GM18868 (cell line): ENCODE measurements around the gene MIDN.
"Not testable (repeated sequence)": the region's sequence is repeated elsewhere in the genome, so short reads cannot be mapped to it uniquely, and the experiment has no call there.

Experiments
- ATAC-seq: cut with Tn5 transposase; IDR thresholded peaks from one replicate; pipeline ENCODE4 v1.9.1; 2021; ENCODE audit warnings: mild to moderate bottlenecking, moderate library complexity; ENCODE audit not compliant: unreplicated experiment

MIDN gene

DNA sequence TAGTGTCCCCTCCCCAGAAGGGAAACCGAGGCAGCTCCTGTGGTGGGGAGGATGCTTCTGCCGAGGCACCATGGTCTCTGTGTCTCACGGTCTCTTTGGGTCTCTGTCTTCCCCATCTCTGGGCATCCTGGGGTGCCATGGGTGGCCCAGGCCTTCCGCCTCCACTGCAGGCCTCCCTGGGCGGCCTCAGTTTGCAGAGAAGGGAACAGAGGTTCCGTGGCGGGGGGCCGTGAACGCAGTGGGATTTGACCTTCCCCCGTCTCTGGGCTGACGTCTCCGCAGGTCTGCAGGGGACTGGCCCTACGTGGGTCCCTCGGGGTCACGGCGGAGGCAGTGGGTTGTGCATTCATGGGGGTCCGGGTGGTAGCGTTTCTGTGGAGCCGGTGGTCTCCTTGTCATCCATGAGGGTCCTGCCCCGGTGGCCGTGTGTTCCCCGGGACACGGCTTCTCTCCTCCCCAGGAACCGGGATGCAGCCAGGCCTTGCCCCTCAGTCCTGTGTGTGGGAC is 41.9 kb downstream of the MIDN start:
- ATAC-seq: no peak

DNA sequence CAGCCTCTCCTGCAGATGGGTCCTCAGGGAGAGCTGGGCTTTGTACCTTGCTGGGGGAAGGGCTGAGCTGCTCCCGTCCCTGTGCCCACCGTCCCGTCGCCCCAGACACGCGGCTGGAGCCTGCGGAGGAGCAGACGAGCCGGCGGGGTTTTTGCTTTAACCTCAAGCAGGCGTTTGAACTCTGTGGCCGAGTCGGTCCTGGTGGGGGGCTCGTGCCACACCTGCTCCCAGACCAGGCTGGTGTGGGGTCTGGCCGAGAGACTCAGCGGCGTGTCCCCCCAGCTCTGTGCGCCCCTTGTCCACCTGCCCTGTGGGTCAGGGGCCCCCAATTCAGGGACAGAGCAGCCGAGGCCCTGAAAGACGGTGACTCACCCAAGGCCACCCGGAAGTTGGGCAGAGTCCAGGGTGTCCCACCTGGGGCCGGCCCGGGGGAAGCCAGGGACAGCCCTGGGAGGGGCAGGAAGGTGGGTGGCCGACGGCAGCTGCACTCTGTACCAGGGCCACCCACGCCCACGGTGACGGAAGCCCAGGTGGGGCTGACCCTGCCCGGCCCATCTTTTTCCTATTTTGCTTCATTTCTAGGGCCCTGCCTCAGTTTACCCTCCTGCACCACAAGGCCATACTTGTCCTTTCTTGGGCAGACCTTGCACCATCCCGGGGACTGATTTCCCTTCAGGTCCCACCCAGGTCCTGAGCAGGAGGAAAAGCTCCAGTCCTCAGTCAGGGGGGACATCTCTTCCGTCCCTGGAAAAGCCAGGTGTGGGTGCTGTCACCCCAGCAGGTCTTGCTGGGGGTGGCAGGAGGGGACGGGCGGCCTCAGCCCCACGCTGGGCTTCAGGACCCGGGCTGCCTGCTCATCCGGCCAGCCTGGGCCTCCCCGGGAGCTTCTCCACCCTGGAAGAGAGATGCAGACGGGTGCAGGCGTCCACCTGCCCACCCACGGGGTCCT is 42.6 kb downstream of the MIDN start:
- ATAC-seq: no peak

DNA sequence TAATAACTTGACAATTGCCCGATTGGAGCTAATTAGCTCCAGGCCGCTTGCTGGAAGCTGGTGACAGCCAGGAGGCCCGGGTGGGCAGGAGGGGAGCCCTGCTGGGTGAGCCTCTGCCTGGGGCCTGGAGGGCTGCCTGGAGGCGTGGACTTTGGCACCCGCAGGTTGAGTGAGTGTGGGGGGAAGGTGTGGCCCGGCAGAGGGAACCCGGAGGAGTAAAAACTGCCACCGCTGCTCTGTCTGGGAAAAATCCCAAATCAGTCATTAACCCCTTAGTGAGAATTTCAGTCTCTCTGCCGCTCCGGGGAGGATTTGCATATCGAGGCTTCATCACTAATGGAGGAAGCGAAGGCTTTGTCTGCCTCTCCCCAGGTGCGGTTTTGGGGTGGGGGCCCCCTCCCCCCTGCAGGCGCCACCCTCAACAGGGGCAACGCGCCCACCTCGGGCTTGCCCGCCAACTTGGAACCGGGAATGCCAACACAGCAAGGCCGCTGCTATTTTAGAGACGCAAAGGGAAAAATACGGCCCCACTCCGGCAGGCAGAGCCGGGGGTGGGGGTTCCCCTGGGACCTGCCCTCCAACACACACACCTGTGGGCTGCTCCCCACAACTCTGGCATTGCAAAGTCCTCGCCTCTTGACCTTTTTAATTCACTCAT is 43.5 kb downstream of the MIDN start:
- no peak for ATAC-seq

DNA sequence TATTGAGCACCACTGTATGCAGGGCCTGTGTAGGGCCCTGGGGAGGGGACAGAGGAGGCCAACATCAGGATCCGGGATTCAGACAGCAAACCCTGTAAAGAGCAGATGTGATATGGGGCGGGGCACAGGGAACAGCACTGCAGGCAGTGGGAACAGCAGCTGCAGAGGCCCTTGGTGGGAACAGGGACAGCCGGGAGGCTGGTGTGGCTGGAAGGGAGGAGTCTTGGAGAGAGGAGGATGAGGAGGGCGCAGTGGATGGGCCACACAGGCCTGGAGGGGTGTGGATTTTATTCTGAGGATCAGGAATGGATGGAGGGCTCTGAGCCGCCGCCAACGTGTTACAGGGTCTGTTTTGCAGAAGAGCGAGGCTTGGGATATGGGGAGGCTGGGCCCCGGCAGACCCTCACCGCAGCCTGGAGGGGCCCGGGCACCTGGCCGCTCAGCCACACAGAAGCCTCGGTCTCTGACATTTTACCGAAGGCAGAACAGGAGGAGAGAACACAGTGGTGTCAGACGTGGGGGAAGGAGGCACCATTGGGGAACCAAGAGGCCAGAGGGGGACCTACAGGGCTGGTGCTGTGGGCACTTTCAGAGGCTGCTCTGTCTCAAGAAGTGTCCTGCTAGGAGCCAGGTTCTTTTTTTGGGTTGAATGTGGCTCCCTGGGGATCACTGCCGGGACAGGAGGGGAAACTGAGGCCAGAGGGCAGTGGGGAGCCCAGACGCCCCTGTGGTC is 44.2 kb downstream of the MIDN start:
- ATAC-seq: no peak

DNA sequence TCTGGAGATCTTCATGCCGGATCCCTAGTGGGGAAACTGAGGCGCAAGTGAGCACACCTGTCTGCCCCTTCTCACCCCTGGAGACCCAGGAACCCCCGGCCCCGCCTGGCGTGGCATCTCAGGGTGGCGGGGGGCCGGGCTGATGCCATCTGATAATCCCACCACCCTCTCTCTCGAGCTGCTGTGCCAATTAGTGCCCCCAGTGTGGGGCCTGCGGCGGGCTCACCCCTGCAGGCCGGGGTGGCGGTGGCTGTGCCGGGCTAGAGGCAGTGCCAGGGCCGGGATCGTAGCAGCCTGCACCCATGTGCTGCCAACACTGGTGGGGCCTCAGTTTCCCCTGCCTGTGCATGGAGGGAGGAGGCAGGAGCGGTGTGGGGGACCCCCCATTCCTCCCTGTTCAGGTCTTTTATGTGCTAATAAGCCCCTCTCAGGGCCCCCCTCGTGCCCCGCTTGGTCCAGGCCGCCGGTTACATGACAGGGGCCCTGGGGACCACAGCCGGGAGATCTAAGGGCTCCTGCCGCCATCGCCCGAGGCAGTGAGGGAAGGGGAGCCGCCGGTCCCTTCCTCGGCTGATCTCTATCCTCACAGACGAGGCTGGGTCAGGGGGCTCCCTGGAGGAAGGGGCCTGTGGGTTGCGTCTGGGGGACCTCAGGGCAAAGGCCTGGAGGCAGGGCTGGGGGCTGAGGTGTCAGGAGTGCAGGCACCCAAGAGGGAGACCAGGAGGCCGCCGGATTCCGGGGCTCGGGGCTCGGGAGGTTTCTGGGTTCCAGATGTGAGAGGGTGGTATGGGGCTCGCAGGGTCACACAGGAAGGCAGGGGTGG is 45.6 kb downstream of the MIDN start:
- no peak for ATAC-seq

DNA sequence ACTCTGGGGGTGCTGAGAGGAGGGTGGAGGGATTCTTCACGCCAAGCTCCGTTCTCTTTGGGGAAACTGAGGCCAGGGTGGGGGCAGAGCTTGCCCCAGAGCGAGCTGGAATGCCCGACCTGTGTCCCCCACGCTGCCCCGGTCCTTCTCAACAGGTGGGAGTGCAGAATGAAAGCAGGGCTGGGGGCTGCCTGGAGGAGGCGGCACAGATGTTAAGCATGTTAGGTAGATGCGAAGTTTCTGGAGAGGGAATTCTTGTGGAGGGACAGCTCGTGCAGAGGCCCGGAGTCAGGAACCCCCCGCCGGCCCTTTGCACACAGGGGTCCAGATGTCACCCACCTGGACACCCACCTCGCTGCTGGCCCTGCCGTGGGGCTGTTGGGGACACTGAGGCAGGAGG is 46.3 kb downstream of the MIDN start:
- no peak for ATAC-seq

DNA sequence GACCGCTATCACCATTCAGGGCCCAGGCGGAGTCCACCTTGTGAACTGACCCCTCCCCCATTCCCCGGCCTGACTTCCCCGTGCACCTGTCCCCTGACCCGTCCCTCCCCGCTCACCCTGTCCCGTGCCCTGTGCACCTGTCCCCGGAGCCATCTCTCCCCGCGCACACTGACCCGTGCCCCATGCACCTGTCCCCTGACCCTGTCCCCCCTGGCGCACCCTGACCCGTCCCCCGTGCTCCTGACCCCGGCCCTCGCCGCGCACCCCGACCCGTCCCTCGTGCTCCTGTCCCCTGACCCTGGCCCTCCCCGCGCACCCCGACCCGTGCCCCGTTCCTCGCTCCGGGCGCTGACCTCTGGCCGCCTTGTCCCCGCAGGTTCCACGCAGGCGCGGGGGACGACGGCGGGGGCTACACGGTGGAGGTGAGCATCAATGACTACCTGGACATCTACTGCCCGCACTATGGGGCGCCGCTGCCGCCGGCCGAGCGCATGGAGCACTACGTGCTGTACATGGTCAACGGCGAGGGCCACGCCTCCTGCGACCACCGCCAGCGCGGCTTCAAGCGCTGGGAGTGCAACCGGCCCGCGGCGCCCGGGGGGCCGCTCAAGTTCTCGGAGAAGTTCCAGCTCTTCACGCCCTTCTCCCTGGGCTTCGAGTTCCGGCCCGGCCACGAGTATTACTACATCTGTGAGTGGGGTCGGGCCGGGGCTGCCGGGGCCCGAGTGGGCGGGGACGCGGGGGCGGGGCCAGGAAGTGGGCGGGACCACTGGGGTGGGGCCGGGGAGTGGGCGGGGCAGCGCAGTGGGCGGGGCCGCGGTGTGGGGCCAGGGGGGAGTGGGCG is 47.0 kb downstream of the MIDN start:
- no peak for ATAC-seq

DNA sequence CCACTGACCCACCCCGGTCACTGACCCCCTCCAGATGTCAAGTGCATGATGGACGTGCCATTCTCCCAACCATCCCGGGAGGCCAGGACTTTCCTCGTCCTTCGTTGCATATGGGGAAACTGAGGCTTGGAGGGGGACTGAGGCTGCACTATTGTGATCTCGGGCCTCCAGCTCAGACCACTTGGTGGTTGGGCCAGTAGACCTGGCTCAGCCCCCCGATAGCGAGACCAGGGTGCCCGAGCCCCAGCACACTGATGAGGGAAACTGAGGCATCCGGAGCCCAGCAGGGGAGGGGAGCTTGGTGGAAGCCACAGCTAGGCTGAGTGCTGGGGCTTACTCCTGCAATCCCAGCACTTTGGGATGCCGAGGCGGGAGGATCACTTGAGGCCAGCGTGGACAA is 47.7 kb downstream of the MIDN start:
- ATAC-seq: no peak

DNA sequence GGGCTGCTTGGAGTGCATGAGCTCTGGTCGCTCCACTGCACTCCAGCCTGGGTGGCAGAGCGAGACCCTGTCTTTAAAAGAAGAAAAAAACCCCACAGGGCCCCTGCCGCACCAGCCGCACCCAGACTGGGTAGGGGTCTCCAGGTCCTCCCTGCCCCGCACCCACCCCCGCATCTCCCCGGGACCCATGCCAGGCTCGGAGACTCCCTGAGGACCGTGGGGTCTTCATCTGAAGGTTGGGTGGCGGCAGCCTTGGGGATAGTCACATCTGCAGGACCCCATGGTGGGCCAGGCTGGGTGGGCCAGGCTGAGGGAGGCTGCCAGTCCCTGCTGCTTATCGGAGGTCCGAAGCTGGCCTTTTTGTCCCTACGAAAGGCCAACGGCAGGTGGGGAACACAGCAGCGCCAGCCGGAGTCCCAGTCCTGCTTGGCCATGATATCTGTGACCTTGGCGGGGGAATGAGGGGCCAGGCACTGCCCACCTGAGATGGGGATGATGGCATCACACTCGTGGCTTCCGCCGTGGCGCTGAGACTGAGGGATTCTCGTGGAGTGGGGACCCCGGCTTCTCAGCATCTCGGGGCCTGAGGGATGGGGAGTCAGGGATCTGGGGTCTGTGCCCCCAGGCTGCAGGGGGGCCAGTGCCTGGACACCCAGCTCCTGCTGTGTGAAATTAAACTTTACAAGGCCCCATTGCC is 48.3 kb downstream of the MIDN start:
- ATAC-seq: no peak

DNA sequence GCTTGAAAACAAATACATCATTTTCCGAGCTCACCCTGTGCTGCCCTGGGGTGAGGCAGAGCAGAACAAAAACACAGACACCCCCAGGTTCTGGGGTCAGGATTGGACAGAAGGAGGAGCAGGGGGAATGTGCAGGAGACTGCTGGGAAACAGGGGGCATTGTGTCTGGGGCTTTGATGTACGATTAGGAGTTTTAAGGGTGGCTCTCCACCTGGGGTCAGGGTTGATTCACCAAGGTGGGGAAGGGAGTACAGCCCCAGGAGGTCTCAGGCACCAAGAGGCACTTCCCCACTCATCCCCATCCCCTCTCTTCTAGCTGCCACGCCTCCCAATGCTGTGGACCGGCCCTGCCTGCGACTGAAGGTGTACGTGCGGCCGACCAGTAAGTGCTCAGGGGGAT is 49.9 kb downstream of the MIDN start:
- ATAC-seq: no peak

DNA sequence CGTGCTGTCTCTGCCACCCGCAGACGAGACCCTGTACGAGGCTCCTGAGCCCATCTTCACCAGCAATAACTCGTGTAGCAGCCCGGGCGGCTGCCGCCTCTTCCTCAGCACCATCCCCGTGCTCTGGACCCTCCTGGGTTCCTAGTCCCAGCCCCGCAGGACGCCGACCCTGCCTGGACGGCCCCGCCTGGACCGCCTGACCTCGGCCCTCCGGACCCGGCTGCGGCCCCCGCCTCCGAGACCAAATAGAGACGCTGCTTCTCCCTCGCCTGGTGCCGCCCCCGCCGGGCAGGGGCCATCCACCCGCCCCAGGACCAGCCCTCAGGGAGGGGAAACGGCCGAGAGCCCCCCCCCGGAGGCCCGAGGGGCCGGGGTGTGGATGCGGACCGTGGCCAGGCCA is 51.4 kb downstream of the MIDN start:
- no peak for ATAC-seq

DNA sequence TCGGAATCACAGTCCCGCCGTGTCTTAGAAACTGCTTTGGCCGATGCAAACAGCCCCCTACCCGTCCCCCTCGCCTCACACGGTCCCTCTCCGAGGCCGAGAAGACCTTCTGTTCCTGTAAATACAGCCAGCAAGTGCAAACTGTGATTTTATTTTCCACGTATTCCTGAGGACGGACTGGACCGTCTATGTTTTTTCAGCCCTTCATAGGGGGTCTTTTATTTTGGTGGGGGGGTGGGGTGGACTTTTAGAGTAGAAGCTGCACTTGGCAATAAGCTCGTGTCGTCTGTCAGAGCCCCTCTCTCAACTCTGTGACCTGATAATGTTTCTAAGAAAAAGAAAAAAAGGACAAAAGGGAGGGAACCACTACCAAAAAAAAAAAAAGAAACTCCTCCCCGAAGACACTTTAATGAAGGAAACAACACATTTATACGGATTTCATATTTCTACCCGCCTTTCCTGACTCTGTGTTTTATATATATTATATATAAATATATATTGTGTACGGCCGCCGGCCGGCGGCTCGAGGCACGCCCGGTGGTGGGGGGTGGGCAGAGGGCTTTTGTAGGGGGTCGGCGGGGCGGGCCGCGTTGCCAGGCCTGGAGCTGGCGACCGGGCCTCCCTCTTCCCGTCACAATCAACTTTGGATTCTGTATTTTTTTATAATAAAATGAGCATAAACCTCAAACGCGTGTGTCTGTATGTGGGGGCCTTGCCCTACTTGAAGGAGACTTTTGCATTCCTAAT is 52.5 kb downstream of the MIDN start:
- no peak for ATAC-seq

DNA sequence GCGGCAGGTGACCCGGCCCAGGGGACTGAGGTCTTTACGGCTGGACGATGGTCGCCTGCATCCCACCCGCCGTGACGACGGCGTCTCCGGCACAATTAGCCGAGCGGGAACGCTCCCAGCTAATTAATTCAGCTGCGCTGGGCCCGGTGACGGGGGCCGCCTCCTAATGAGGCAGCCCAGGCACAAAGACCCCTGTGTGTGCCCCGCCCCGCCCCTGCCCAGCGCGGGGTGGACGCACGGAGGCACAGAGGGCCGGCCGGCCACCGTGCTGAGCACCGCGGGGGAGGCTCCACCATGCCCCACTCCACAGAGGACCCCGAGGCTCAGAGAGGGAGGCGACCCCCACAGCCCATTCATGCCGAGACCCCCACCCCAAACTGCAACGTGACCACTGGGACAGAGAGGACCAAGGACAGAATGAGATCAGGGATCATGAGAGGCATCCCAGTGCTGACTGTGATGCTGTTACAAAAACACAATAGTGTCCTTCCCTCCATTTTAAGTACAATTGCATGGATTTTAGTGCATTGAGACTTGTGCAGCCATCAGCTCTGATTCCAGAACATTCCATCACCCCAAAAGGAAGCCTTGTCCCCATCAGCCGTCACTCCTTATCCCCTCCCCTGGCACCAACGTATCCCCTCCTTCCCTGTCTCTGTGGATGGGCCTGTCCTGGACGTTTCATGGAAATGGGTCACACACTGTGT is 54.3 kb downstream of the MIDN start:
- ATAC-seq: no peak

DNA sequence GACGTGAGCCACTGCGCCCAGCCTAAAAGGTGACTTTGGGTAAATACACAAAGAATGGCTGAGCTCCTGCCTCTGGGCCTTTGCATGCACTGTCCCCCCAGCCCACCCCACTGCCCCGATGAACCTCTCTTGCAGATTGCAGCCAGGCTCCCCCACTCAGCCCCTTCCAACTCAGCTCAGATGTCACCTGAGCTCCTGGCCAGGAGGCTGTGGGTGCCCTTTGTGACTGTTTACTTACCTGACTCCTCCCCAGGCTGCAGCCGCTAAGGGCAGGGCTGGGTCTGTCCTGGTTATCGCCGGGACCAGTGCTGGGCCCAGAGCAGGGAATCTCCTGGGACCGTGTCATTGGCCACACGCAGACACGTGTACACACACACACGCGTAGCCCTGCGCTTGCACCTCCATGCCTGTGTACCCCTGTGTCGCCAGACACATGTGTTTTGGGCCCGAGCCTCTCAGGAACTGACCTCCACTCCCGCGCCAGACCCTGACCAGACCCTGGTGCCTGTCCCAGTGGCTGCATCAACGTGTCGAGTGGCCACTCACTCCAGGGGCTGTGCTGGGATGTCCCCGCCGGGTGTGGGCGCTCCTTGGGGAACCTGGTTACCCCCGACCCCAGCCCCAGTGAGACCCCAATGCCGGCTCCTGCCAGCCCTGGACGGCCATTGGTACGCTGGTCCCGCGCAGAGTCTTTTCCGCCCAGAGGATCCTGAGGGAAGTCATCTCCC is 56.0 kb downstream of the MIDN start:
- ATAC-seq: no peak

DNA sequence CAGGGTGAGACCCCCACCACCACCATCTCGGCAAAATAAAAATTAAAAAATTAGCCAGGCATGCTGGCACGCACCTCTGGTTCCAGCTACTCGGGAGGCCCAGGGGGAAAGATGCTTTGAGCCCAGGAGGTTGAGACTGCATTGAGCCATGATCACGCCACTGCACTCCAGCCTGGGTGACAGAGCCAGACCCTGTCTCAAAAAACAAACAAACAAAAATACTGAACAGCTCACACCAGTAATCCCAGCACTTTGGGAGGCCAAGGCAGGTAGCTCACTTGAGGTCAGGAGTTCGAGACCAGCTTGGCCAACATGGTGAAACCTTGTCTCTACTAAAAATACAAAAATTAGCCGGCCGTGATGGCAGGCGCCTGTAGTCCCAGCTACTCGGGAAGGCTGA is 57.0 kb downstream of the MIDN start:
- not testable (repeated sequence) for ATAC-seq

DNA sequence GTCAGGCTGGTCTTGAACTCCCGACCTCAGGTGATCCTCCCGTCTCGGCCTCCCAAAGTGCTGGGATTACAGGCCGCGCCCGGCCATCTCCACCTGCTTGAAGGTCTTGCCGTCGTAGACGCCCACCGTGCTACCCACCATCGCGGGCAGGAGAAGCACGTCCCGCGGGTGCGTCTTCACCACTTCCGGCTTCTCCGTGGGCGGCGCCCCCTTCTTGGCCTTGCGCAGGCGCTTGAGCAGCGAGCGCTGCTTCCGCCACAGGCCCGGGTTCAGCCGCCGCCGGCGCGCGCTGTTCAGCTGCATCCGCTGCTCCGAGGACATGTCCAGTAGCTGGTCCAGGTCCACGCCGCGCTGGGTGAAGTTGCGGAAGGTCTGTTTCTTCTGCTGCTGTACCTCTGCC is 58.9 kb downstream of the MIDN start:
- no peak for ATAC-seq

DNA sequence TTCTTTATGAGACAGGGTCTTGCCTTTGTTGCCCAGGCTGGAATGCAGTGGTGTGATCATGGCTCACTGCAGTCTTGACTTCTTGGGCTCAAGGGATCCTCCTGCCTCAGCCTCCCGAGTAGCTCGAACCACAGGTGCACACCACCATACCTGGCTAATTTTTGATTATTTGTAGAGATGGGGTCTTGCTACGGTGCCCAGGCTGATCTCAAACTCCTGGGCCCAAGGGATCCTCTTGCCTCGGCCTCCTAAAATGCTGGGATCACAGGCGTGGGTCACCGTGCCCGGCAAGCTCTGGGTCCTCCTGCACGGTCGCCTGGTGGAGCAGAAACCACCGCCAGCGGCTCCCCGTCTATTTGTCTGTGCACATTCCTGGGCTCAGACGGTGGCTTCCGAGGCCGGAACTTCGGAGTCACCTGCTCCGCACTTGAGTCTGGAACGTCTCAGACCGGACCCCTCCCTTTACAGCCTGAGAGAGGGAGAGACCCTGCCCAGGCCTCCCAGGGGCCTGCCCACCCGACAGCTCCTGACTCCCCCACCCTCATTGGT is 59.4 kb downstream of the MIDN start:
- ATAC-seq: no peak
